ENCODE results near the gene MDC1.
"Not testable (repeated sequence)": the region's sequence is repeated elsewhere in the genome, so short reads cannot be mapped to it uniquely, and the experiment has no call there.

DNA sequence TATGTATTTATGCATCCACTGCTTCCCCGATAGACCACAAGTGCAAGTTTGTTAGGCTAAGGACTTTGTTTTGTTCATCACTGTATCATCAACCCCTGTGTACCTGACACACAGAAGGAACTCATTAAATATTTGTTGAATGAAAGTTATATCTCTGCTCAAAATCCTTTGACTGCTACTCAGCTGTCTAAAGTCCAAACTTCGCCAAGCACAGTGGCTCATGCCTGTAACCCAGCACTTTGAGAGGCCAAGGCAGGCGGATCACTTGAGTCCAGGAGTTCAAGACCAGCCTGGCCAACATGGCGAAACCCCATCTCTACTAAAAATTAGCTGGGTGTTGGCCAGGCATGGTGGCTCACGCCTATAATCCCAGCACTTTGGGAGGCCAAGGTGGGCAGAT is 59.2 kb downstream of the MDC1 start:
- TF ChIP-seq, protein P1, sequence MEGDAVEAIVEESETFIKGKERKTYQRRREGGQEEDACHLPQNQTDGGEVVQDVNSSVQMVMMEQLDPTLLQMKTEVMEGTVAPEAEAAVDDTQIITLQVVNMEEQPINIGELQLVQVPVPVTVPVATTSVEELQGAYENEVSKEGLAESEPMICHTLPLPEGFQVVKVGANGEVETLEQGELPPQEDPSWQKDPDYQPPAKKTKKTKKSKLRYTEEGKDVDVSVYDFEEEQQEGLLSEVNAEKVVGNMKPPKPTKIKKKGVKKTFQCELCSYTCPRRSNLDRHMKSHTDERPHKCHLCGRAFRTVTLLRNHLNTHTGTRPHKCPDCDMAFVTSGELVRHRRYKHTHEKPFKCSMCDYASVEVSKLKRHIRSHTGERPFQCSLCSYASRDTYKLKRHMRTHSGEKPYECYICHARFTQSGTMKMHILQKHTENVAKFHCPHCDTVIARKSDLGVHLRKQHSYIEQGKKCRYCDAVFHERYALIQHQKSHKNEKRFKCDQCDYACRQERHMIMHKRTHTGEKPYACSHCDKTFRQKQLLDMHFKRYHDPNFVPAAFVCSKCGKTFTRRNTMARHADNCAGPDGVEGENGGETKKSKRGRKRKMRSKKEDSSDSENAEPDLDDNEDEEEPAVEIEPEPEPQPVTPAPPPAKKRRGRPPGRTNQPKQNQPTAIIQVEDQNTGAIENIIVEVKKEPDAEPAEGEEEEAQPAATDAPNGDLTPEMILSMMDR (IDR thresholded peaks at IDR 0.05) = not testable (repeated sequence)
- TF ChIP-seq ZFX (IDR thresholded peaks at IDR 0.05; ENCODE audit: borderline replicate concordance) = not testable (repeated sequence)
